GM21526 (cell line): Measurements from ENCODE around the gene E2F8.

ENCODE experiments used
- ATAC-seq: cut with Tn5 transposase; IDR thresholded peaks from one replicate; pipeline ENCODE4 v1.9.1; 2021; ENCODE audit warnings: moderate library complexity; ENCODE audit not compliant: unreplicated experiment, low FRiP score

The E2F8 gene

DNA sequence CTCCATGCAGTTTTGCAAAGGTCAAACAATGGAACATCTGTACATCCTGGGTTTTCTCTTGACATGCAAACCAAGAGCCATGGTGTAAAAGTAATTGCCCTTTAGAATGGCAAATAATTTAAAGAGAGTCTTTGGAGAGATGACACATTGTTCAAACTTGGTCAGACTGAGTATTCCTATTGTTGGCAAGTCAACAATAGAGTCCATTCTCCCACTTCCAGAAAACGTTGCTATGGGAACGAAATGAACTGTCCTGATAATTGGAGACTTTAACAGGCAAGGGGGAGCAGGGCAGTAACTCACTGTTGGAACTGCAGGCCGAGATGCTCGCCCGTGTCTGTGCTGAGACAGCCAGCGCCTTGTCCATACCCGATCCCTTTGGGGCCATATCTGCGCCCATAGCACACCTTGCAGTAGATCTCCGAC lies 52.9 kb downstream of the E2F8 start:
- no peak for ATAC-seq

DNA sequence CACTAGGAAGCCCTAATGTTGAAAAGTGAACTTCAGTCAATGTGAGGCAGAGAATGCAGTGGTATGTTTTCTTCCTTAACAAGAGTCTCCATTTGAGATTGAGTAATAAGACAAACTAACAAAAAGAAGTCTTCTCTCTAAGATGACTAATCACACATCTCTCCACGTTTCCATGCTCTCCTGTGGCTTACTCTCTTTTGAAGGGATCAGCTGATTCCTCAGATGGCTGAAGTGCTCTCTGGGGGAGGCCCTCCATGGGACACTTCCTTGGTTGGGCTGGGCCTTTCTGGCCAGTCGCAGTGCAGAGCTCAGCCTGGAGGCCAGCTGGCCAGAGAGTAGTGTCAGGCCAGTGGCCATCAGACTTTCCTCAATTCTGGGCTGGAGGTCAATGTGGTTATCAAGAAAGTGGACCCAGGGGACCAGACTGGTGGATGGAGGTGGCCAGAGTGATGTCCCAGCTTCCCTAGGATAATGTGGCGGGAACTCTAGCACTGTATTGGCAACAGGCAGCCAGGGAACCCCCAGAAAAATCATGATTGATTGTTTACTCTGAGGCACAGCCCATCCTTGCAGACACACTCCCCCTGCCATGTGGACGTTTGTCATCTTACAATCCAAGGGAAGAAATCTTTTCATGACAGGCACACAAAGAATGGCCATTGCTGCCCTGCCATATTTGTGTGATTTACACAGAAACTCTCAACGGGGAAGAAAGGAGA lies 53.5 kb downstream of the E2F8 start:
- ATAC-seq, result no peak

DNA sequence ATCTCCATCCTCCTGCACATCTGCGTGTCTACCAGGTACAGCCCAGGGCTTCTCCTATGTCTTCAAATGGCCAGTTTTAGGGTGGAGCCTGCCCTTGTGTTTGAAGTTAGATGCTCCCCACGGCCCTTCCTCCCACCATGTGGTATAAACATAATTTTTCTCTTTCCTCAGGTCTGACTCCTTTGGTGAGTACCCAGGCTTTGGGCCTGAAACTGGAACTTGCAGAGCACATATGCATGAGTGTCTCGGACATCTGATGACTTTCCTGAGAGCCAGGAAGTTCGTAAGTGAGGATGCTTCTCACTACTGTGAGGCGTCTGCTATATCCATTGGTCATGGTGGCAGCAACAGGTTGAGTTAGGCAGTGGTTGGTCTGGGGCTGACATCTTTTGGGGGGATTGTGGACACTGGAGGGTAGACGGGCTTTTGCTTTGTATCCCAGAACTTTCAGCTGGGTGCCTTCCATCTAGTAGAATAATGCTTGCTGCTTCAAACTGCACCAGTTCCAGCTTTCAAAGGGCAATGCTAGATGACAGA lies 55.2 kb downstream of the E2F8 start:
- no peak for ATAC-seq

DNA sequence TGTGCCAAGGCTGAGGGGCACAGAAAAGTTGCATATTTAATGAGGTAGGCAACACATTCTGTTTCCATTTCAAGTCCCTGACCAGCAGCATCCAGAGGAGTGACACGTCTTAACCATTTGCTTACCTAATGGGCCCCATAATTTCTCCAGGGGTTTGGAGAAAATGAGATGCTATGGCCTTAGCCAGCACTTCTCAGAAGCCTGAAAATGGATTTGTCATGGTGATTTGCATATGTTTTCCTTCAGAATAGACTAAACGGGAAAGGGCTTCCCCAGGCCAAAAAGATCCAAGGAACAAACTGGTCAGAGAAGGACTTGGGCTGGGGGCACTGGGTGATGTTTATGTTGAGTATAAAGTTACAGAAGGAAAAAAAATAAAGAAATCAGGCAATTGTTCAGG lies 55.7 kb downstream of the E2F8 start:
- ATAC-seq, result no peak

DNA sequence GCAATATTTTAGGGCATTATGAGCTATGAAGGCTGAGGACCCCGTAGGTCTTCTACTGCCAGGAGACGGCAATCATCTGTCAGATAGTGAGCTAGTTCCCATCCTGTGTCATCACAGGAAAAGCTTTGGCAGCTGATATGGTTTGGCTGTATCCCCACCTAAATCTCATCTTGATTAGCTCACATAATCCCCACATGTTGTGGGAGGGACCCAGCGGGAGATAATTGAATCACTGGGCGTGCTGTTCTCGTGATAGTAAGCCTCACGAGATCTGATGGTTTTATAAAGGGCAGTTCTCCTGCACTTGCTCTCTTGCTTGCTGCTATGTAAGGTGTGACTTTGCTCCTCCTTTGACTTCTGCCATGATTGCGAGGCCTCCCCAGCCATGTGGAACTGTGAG lies 57.1 kb downstream of the E2F8 start:
- no peak for ATAC-seq

DNA sequence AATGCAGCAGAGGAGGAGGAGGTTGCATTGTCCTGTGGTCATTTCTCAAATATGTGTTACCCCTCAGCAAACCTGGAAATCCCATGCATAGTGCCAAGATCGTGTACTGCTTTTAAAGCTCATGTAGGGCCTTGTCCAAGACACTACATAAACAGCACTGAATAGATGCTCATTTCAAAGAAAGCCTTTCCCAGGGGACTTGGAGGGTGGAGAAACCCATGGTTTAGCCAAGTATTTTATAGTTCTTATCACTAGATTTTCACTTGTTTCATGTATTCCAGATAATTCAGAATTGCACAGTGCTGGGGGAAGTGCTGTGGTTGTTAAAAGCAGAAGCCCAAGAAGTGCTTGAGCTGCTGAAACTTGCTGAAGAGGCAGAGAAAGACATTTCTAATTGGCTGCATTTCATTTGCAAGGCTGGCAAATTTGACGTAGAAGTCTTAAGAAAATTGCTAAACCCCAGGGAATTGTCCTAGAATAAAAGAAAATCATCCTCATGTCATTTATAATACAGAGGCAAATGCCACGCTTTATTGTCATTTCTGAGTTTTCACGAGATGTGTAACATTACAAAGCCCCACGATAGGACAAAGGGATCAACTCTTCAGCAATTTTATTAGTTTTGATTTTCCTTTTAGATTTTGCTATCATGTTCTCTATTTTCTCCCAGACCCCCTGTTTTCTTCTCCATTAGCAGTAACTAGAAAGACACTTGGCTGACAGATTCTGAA lies 59.0 kb downstream of the E2F8 start:
- no peak for ATAC-seq

DNA sequence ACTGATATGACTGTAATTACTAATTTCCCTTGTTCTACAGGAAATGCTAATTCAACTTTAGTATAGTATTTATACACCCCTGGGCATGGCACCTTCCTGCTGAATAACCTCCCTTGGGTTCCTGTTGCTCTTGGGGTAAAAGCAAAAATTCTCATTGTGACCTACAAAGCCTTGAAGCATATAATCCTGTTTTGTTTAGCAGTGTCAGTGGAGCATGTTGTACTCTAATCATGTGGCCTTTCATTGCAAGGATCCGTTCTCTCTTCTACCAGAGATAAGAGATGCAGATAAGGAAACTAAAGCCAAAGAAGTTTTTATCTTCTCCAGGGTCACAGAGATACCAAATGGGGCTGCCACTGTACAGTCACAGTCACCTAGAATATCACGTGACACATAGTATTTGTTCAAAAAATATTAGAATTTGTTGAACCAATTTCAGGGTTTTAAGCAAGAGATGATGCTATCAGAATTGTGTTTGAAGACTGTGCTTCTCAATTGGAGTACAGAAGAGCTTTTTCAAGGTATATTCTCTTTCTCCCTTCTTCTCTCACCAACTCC lies 64.0 kb downstream of the E2F8 start:
- ATAC-seq, result no peak
